ENCODE results near the gene DIP2B.

Gene DIP2B

DNA sequence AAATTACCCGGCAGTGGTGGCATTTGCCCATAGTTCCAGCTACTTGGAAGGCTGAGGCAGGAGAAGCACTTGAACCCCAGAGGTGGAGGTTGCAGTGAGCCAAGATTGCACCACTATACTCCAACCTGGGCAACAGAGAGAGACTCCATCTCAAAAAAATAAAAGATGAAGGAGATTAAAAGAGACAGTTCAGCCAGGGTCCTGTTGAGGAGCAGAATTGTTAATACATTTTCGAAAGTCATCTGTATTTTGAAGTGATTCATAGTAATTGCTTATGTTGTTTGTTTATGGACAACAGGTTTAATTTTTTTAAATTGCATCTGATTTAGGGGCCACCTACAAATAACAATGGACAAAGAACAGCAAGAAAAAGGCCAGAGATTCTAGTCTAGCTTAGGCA lies 112.9 kb downstream of the DIP2B start:
- TF ChIP-seq CTCF (IDR thresholded peaks at IDR 0.05), result no peak
- Histone ChIP-seq H3K4me1 (peaks cover 11% of the 10 kb centered on the region), H3K9ac (no peak overlapping the region), H3K36me3 (ENCODE audit: control insufficient read depth, insufficient read depth, low read length) (no peaks in the 10 kb centered on the region), H3K4me2 (ENCODE audit: low read length) (no peak overlapping the region), H3K79me2 (peaks cover 56% of the 10 kb centered on the region), H3K27me3 (ENCODE audit: control insufficient read depth, insufficient read depth, low read length) (no peaks in the 10 kb centered on the region), H2AFZ (no peak overlapping the region), H3K9me3 (ENCODE audit: control insufficient read depth, low read length) (no peaks in the 10 kb centered on the region), H3K27ac (no peak overlapping the region), H3K4me3 (ENCODE audit: low read depth, low read length) (no peak overlapping the region)

DNA sequence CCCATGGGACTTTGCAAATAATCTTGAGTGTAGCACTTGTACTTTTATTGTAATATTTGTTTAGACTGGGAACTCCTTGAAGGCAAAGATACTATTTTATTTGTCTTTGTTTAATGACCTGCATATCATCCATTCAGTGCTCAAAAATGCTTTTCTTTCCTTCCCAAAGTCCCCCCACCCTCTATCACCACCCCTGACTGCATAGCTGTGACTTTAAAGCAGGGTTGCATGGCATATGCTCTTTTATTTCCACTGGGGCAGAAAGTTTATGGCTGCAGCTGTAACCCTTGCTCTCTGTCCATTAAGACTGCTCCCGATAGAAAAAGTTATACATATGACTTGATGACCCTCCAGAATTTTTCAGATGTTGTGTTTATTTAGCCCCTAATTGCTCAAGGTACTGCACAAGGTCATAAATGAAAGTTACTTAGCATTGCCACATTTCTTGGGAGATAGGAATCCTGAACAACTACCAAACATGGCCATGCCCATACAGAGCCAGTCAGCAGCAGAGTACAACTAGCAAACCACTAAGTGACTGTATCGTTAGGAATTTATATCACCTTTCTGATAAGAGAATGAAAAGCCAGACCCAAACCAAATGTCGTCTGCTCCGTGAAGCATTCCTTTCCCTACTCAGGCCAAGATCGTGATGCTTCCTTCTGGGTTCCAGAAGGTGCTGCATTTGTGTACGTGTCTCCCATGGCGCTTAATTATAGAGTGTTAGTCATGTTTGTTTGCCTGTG lies 114.3 kb downstream of the DIP2B start:
- peaks cover 45% of the 10 kb centered on the region for H3K79me2 ChIP-seq
- H3K4me2 ChIP-seq (ENCODE audit: low read length), result peak overlapping the region; percentile 20
- no peak for TF ChIP-seq CTCF (IDR thresholded peaks at IDR 0.05)
- H3K9me3 ChIP-seq (ENCODE audit: control insufficient read depth, low read length), result no peaks in the 10 kb centered on the region
- H3K4me3 ChIP-seq (ENCODE audit: low read depth, low read length), result no peak overlapping the region
- H3K9ac ChIP-seq, result no peak overlapping the region
- H3K27me3 ChIP-seq (ENCODE audit: control insufficient read depth, insufficient read depth, low read length), result no peaks in the 10 kb centered on the region
- H3K4me1 ChIP-seq, result peaks cover 9% of the 10 kb centered on the region
- no peak overlapping the region for H2AFZ ChIP-seq
- no peaks in the 10 kb centered on the region for H3K36me3 ChIP-seq (ENCODE audit: control insufficient read depth, insufficient read depth, low read length)
- H3K27ac ChIP-seq, result no peak overlapping the region

- peaks cover 7% of the 10 kb centered on the region for H3K4me1 ChIP-seq
- peak overlapping the region; percentile 20 for H3K4me2 ChIP-seq (ENCODE audit: low read length)
- H3K9ac ChIP-seq, result no peak overlapping the region
- no peaks in the 10 kb centered on the region for H3K27me3 ChIP-seq (ENCODE audit: control insufficient read depth, insufficient read depth, low read length)
- no peak for TF ChIP-seq CTCF (IDR thresholded peaks at IDR 0.05)
- H3K4me3 ChIP-seq (ENCODE audit: low read depth, low read length), result no peak overlapping the region
- no peaks in the 10 kb centered on the region for H3K9me3 ChIP-seq (ENCODE audit: control insufficient read depth, low read length)
- H2AFZ ChIP-seq, result no peak overlapping the region
- H3K27ac ChIP-seq, result no peak overlapping the region
- no peaks in the 10 kb centered on the region for H3K36me3 ChIP-seq (ENCODE audit: control insufficient read depth, insufficient read depth, low read length)
- peaks cover 46% of the 10 kb centered on the region for H3K79me2 ChIP-seq
Measured at GRCh38 chr12:50619610-50619958, 114.8 kb downstream of the DIP2B start.

- Histone ChIP-seq H3K27ac (no peak overlapping the region), H3K4me2 (ENCODE audit: low read length) (no peak overlapping the region), H3K4me3 (ENCODE audit: low read depth, low read length) (no peak overlapping the region), H3K9me3 (ENCODE audit: control insufficient read depth, low read length) (no peaks in the 10 kb centered on the region), H3K4me1 (peaks cover 7% of the 10 kb centered on the region), H2AFZ (no peak overlapping the region), H3K79me2 (peaks cover 47% of the 10 kb centered on the region), H3K27me3 (ENCODE audit: control insufficient read depth, insufficient read depth, low read length) (no peaks in the 10 kb centered on the region), H3K36me3 (ENCODE audit: control insufficient read depth, insufficient read depth, low read length) (no peaks in the 10 kb centered on the region), H3K9ac (no peak overlapping the region)
- no peak for TF ChIP-seq CTCF (IDR thresholded peaks at IDR 0.05)
Measured at GRCh38 chr12:50620109-50620977, 115.6 kb downstream of the DIP2B start.

Data from parathyroid adenoma (tissue), 2 donors.